HG03378 (cell line): ENCODE measurements around the gene NBL1.

Experiments used
- ATAC-seq: cut with Tn5 transposase; IDR thresholded peaks from one replicate; pipeline ENCODE4 v1.9.1; 2021; ENCODE audit warnings: mild to moderate bottlenecking, moderate library complexity; ENCODE audit not compliant: unreplicated experiment

NBL1 gene, protein sequence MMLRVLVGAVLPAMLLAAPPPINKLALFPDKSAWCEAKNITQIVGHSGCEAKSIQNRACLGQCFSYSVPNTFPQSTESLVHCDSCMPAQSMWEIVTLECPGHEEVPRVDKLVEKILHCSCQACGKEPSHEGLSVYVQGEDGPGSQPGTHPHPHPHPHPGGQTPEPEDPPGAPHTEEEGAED

DNA sequence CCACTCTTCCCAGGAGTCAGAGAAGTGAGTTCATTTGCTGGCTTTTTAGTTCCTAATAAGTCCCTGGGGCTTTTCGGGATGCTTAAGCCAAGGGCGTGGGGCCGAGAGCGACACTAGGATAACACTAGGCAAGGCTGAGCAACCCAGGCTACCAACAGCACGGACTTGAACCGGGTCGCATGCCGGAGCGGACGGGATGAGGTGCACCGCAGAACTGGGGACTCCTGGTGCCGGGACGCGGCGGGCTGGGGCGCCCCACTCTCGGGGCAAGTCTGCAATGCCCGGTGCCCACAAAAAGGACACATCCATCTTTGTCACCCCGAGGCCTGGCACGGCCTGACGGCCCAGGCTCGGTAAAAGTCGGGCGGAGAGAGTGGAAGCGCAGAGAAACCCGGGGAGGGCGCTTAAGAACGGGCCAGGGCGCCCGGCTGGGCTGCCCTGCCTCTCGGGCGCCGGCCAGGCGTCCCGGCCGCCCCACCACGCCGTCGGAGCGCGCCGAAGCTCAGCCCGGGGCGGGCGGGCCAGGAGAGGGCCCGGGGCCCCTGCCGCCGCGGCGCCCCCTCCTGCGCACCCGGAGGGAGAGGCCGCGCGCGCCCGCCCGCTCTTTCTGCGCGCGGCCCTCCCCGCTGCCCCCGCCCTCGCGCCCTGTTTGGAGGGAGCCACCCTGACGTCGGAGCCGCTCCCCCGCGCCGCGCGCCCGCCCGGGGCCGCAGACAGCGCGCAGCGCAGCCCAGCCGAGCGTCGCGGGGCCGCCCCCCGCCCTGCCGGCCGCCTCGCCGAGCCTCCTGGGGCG lies at the start of gene NBL1:
Gene NBL1 (plus strand): TSS at position 710 of the 793 bp plus-strand sequence. CDS start 10,720 bp downstream, outside the sequence.
- no peak for ATAC-seq

DNA sequence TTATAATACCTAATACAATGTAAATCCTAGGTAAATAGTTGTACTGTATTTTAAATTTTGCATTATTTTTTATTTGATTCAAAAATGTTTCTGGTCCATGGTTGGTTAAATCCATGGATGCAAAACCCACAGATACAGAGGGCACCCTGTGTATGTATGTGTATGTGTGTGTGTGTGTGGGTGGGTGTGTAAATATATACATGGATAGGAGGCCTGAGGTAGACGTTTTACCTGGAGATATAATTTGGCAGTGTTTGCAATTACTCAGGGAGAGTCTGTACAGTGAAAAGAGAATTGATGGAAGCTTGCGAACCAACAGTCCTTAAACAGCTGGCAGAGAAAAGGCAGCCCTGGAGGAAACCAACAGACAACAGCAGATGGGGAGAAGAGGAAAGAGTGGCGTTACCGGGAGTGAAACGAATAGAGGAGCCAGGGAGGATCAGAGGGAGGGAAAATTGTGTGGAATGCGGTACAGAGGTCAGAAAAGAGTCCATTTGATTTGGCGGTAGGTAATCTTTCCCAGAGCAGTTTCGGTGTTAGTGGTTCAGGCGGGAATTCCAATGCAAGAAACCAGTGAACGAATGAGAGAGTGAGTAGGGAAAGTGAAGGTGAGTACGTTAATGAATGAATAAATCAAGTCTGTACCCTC lies 47.9 kb upstream of the NBL1 start:
- ATAC-seq: no peak

DNA sequence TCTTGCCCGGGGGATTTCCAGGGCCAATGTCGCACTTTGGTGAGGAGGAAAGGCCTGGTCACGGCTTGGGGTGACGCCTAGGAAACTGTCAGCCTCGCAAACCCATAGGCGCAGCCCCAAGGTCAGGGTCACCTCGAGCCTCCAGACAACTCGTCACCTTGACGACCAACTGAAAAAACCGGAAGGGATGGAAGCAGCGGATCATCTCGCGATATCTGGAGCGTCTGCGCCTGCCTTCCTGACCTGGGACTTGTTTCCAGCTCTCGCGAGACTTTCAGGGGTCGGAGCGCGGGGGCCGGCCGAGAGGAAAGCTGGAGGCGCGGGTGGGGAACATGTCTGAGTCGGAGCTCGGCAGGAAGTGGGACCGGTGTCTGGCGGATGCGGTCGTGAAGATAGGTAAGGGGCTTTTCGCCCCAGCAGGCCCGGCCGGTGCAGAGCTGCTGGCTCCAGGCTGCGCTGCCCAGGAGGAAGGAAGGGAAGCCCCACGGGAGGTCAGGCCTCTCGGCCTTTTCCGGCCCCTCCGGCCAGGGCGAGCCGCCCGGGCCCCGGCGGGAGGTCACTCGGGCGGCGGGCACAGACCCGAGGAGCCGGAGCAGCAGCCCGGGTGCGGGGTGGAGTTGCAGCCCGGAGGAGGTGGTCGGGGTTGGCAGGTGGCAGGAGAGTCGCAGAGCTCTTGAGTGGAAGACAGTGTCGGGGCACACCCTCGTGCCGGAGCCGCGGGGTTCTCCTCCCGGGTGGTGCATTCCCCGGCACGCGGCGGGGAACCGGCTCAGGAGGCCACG lies 47.2 kb upstream of the NBL1 start:
- peak; percentile 86 for ATAC-seq

DNA sequence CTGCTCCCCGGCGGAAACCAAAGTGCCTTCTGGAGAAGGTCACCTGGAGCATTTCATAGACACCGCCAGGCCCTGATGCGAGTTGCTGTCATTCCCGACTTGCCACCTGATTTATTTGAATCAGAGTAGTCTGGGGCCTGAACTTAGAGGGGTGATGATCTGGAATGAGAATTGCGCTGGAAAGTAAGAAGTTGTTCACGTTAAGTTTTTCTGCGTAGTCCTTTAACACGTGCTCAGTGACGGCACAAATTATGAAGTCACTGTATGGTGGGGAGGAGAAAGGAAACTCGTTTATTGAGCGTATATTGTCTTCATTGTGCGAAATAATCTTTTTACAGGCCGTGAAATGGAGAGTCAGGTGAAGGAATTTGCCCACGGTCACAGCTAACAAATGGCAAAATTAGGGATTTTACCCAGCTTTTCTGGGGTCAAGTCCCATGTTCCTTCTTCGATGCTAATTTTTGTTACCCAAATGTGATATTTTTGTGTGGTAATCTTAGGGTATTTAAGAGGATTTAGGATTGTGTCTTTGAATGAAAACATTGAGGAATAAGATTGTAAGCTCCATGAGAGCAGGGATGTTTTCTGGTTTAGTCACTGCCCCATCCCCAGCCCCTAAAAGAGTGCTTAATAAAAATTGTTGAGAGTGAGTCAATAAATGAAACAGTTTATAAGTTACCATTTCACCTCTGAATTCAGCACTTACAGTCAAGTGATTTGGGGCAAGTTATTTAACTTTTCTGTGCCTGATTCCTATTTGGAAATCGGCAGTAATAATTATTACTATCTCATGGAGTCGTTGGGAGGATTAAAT lies 46.4 kb upstream of the NBL1 start:
- ATAC-seq: no peak

DNA sequence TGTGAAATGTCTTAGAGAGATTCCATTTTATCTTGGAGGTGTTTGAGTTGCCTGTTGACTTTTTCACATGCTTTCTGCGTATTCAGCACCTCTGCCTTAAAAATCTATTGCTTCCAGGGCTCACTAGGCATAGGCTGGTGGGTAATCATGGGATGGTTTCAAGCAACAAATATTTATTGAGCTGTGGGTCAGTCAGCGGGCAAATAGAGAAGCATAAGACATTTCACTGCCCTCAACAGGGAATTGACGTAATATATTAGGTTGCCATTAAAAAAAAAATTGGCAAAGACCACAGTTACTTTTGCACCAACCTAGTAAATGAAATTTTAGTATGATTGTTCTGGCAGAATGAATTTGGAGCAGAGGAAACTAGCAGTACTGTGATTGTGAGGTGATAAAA lies 44.3 kb upstream of the NBL1 start:
- ATAC-seq: no peak

DNA sequence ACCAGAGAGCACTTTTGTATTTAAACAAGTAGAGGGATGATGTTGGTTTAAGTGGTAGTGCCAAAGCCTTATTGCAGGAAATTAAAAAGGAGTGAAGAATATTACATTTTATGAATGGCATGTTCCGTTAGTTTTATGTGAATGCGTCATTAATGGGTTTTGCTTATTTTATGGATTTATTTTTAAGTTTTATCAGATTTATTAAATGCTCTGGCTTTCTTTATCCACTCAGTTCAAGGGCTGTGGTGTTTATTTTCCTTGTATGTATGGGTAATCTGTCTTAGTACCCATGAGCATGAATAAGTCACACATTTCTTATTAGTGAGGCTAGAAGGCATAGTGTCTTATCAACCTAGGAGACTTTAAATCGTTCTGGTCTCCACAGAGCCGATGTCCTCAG lies 41.6 kb upstream of the NBL1 start:
- ATAC-seq: no peak

DNA sequence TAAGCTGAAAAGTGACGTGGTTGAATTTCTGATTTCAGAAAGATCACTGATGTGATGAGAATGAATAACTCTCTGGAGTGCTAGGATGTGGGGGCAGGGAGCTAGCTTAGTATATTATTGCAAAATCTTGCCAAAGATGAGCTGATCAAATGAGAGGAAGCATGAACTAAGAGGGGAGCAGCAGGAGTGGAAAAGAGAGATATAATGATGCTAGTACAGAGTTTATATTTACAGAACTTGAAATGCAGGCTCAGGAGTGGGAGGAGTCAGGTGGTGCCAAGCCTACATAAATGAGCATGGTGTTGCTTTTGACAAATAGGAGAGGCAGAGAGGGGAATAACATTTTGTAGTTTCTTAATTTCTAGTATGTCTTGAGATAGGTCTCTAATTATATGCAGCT lies 38.1 kb upstream of the NBL1 start:
- no peak for ATAC-seq

DNA sequence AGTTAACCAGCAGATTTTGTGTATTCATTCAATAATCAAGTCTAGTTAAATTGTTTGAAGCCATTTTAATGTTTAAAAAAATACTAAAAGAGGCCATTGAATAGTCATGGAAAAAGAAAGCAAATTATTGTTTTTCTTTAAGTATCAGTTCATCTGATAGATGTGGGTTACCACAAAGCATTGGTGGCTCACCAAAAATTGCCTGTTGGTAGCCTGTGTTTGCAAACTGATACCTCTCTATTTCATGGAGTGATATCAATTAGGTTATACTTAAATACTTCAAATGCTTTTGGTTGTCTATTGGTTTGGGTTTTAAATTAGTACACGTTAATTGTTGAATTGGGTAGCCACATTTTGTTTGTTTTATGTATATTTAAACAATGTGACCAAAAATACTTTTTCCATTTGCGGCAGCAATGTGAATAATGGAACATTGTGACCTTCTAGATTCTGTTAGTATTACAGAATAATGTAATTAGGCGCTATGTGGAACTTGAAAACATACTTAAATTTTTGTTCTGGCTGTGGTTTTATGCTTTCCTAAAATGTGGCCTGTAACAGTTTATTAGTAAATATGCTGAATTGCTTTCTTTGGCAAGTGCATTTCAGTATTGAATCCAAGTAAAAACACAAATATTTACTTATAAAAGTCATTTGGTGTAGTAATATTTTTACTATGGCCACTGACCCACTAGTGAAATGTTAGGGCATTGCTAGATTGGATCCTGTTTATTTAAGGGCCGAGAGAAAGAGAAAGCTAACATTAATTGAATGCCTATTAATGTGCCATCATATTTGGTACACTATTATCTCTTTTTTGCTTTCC lies 37.1 kb upstream of the NBL1 start:
- ATAC-seq: no peak

DNA sequence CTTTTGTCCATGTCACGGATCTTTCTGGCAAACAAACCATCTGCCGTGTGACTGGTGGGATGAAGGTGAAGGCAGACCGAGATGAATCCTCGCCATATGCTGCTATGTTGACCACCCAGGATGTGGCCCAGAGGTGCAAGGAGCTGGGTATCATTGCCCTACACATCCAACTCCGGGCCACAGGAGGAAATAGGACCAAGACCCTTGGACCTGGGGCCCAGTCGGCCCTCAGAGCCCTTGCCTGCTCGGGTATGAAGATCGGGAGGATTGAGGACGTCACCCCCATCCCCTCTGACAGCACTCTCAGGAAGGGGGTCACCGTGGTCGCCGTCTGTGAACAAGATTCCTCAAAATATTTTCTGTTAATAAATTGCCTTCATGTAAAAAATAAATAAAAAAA lies 35.9 kb upstream of the NBL1 start:
- ATAC-seq: no peak

DNA sequence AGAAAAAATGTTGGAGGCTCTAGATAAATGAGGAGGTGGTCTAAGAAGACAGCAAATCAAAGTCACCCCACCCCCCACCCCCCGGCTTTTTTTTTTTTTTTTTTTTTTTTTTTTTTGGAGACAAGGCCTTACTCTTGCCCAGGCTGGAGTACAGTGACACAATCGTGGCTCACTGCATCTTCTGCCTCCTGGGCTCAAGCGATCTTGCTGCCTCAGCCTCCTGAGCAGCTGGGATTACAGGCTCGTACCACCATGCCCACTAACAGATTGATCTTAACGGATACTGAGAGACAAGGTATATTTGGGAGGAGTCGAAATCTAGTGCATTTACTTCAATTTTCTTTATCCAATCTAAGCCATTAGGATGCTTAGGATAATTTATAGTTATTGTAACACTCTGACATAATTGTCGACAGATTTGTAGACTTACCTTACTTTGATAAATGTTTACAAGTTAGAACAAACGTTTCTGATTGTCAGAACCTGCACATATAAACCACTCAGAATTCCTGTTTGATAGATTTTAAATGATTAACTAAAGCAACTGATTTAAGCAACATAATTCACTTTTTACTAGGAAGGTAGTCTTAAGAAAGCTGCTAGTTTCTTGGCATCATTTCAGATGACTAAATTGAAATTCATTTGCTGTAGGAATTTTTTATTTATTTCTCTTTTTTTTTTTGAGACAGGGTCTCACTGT lies 33.7 kb upstream of the NBL1 start:
- ATAC-seq: no peak

DNA sequence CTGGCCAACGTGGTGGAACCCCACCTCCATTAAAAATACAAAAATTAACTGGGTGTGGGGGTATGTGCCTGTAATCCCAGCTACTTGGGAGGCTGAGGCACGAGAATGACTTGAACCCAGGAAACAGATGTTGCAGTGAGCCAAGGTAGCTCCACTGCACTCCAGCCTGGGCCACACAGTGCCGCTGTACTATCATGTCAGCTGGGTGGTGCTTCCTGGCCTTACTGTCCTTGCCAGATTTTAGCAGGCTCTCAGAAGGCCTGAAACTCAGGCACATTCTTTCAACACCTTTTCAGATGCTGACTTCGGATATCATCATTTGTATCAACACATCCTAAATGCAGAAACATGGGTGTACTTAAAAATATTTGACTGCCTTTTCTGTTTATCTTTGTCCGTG lies 31.6 kb upstream of the NBL1 start:
- ATAC-seq: no peak

DNA sequence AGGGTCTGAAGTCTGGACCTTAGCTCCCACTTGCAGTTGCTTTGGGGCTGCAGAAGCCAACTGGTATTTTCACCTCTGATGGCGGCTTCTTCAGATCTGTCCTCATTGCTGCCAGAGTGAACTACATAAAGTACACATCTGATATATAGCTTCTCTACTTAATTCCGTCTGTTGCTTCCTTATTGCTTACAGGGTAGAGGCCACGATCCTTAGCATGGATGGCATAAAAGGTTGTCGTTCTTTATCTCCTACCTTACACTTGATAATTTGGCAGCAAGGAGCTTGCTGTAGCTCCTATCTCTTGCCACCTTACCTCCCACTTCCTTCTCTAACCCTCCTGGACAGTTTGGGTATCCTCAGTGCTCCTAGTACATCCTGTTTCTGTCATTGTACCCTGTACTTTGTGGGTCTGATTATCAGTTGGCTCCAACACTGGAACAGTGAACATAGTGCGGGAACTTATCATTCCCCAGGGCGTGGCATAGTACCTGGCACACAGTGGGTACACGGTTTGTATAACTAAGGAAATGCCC lies 30.9 kb upstream of the NBL1 start:
- ATAC-seq: no peak

DNA sequence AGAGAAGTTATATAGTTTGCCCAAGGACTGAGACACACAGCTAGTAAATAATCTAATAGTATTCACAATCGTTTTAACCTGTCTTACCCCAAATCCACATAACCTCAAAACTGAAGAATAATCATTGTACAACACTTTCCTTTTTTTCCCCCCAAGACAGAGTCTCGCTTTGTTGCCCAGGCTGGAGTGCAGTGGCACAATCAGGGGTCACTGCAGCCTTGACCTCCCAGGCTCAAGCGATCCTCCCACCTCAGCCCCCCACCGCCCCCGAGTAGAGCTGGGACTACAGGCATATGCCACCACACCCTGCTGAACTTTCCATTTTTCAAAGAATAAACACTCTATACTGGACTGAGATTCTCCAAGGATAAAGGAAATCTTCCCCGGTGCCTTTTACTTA lies 28.7 kb upstream of the NBL1 start:
- no peak for ATAC-seq

DNA sequence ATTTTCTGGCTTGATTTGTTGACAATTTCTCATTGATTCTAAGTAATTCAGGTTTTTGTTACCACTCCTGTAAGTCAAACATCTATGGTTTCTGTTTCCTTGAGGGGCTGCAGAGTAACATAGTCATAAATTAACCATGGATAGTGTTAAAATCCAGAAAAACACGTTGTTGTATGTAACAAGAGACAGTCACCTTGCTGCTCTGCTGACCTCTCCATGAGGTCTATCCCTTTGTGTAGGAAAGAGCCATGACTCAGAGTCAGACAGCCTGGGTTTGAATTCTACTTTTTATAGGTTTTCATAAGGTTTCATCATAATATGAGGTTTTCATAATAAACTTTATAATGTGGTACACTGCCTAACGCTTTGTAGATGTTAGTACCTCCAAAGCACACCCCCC lies 27.6 kb upstream of the NBL1 start:
- no peak for ATAC-seq

DNA sequence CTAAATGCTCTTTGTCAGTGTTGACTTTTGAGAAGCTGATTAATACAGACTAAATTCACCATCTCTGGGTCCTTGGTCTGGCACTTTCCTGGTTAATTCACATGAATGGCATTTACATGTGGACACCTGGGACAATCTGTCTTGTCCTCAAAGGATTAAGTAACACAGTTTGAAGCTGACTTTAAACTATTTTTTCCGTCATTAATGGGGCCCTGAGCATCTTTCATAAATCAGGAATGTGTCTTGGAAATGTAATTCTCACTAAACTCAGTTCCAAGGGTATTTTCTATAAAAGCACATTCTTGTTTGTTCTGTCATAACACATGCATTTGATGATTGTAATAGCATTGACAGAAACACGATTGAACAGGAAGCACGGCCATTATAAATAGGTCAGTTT lies 26.7 kb upstream of the NBL1 start:
- ATAC-seq: no peak

DNA sequence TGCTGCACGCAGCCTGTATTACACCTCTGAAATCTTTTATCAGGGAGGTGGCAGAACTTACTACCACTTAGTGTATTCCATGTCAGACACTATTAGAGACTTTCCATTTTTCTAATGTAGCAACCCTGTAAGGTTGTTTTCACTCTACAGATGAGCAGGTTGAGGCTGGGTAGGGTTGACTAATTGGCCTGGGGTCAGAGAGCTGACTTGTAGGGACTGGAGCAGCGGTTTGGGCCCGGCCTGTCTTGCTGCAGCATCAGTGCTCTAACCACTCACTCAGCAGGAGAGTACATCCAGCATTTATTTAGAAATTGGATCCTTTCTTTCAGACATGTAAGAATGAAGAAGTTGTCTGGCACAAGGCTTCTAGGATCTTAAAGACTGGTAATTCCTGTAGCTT lies 25.7 kb upstream of the NBL1 start:
- ATAC-seq: no peak

DNA sequence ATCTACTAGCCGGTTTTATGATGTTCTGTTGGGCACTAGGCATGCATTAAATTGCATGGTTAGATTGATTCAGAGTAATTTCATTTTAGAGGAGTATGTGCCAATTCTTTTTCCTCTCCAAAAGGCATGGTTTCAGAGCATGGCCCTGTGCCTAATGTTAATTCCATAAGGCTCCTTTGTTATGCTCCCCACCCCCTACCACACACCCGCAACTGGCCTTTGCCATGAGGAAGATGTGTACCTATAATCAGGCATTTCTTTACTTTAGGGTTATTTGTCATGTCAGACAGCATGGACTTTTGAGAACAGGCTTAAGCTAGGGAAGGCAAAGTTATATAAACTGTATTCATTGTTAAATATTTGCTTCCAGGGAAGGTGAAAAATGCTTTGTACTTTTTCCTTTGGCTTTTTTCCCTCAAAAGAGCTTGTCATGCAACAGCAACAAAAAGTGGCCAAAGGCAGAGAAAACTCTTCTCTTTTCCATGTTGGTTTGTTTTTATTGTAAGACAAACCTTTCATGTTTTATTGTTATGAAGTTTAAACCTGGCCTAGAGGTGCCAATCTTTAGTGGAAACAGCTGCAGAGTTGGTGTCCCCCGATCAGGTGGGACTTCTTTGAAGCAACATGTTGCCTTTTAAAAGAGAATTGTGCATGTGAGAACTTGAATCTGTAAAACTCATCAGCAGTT lies 24.3 kb upstream of the NBL1 start:
- no peak for ATAC-seq

DNA sequence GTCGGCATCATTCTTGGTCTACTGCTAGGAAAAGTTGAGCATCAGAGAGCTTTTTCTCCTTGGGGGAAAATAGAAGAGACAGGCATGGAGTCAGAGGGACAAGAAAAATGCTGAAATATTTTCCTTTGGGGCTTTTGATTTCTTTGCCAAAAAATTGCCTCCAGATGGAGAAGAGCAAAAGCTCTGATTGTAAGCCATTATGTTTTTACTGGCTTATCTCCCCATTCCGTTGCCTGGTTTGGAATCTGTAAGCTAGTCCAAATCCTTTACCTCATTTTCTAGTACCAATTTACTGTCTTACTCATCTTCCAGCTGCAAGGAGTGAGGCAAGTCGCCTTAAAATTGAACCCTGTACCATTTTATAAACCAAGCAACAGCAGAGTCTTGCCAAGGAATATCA lies 23.3 kb upstream of the NBL1 start:
- ATAC-seq: no peak
